ENCODE measurements around the gene ADARB1. TPM values are rescaled to one million over a fixed set of nuclear protein-coding genes. Genes with fewer than 3 reads are reported as not detected.
A peak's percentile ranks its signal among the peaks of the same experiment; 100 is the strongest.

ADARB1 gene
- total and polyA plus RNA-seq, 2 of the 8 experiments (the other 6 are each of a cell fraction or from before 2014, with no cell fraction given), result 4.7 to 14.9 TPM

GRCh38 chr21:45098867-45099266, 24.5 kb downstream of the ADARB1 start:
- H2AFZ ChIP-seq (ENCODE audit: low read length), result no peak overlapping the region
- no peak overlapping the region for H3K14ac ChIP-seq (ENCODE audit: insufficient read length)
- no peak overlapping the region for H3K23ac ChIP-seq (ENCODE audit: insufficient read length)
- H3K27ac ChIP-seq (ENCODE audit: low read depth, low read length), result no peak overlapping the region
- H3K18ac ChIP-seq (ENCODE audit: extremely low read depth, low read length), result no peak overlapping the region
- no peak overlapping the region for H3K4me3 ChIP-seq (ENCODE audit: extremely low read depth in 1 of 4, insufficient read depth in 2 of 4, low read depth in 3 of 4, low read length in 4 of 4)
- H3K9me3 ChIP-seq (ENCODE audit: insufficient read depth in 2 of 2, low read depth in 1 of 2, low read length in 1 of 2), result no peaks in the 10 kb centered on the region
- no peak overlapping the region for H2BK120ac ChIP-seq (replicated peaks; ENCODE audit: low read depth, low read length)
- WGBS, 2 experiments (ENCODE audit: extremely low coverage in 1 of 2, insufficient coverage in 1 of 2, insufficient read length in 1 of 2, insufficient replicate concordance in 2 of 2, low coverage in 1 of 2, low lambda C conversion rate in 2 of 2, missing lambda C conversion rate in 1 of 2), result 63% methylated on average over 4 of the region's 4 CpGs; no CpG with 5 or more reads in 1 of the 2 experiments
- no peak overlapping the region for H2BK20ac ChIP-seq (ENCODE audit: low read length)
- H3K4ac ChIP-seq (replicated peaks; ENCODE audit: insufficient read length, low read depth, low read length), result no peak overlapping the region
- POLR2A ChIA-PET (ENCODE audit: partially characterized antibody), result interaction anchor here (1.5 to 1.6 kb wide), 2 partner anchors 8 to 14 kb away, joined by 3 to 4 read pairs; no protein-coding TSS in a partner anchor
- H2BK5ac ChIP-seq (ENCODE audit: low read depth, low read length), result no peak overlapping the region
- 0 out of 2 replicates have a peak, but pooled peaks cover 4% of the 10 kb centered on the region for H3K79me1 ChIP-seq (ENCODE audit: low read depth, low read length)
- no peaks in the 10 kb centered on the region; the same call in 1 of the 2 replicates for H3K23me2 ChIP-seq (ENCODE audit: low read depth, low read length)
- no peak overlapping the region for H4K91ac ChIP-seq (replicated peaks; ENCODE audit: insufficient read length, low read length)
- no peak overlapping the region for H2AK5ac ChIP-seq (ENCODE audit: low read depth, low read length)
- no peak overlapping the region for H4K5ac ChIP-seq (ENCODE audit: insufficient read length, low read depth, low read length)
- 0 out of 2 replicates have a peak, but pooled peaks have one; percentile 21 for TF ChIP-seq MAX (IDR thresholded peaks at IDR 0.05)
- TF ChIP-seq CTCF (IDR thresholded peaks at IDR 0.05; ENCODE audit: control extremely low read depth in 1 of 3, insufficient read depth in 1 of 3, low read depth in 1 of 3, low read length in 3 of 3), result peak in 2 of 3 experiments; percentile 41 to 72; a peak in 2 of 4 replicates
- TF ChIP-seq RAD21 (IDR thresholded peaks at IDR 0.05 in 1 of 2, conservative IDR thresholded peaks at IDR 0.05 in 1 of 2; ENCODE audit: low read depth in 2 of 2, low read length in 2 of 2), result peak; percentile 28 to 44; a peak in 2 of 4 replicates
- no peak for TF ChIP-seq TEAD4 (IDR thresholded peaks at IDR 0.05; ENCODE audit: low read depth, low read length)
- no peak for TF ChIP-seq BRCA1 (IDR thresholded peaks at IDR 0.05; ENCODE audit: low read depth, low read length)
- no peak for TF ChIP-seq CEBPB (IDR thresholded peaks at IDR 0.05; ENCODE audit: low read depth, low read length)
- DNase-seq (ENCODE audit: low read depth in 1 of 2, low spot score in 2 of 2), result no peak
- H3K4me1 ChIP-seq (replicated peaks in 1 of 4; ENCODE audit: control insufficient read depth in 3 of 4, insufficient read depth in 4 of 4, low read length in 3 of 4), result no peaks in the 10 kb centered on the region; a peak in 1 of 7 replicates
- CTCF ChIA-PET (ENCODE audit: partially characterized antibody), result interaction anchor here (0.8 to 9.5 kb wide), 29 partner anchors 8 to 436 kb away, joined by 3 to 99 read pairs (median 4); no protein-coding TSS in a partner anchor
- H2BK15ac ChIP-seq (ENCODE audit: low read length), result no peak overlapping the region
- H3K79me2 ChIP-seq (ENCODE audit: control insufficient read depth in 1 of 2, insufficient read depth in 2 of 2, low read length in 2 of 2), result no peaks in the 10 kb centered on the region
- no peak overlapping the region for H3K56ac ChIP-seq (replicated peaks; ENCODE audit: insufficient read length, low read depth, low read length)
- no peaks in the 10 kb centered on the region for H3K27me3 ChIP-seq (replicated peaks in 1 of 4; ENCODE audit: control insufficient read depth in 3 of 4, extremely low read depth in 1 of 4, insufficient read depth in 3 of 4, low read length in 3 of 4)
- H4K20me1 ChIP-seq (replicated peaks in 1 of 2; ENCODE audit: control insufficient read depth in 1 of 2, insufficient read depth in 2 of 2, low read length in 2 of 2), result peaks cover 0 to 4% of the 10 kb centered on the region in 2 experiments
- H3K9ac ChIP-seq (replicated peaks in 1 of 4; ENCODE audit: extremely low read depth in 1 of 4, low read depth in 3 of 4, low read length in 3 of 4), result no peak overlapping the region
- H2BK12ac ChIP-seq (ENCODE audit: low read depth, low read length), result no peak overlapping the region
- FAIRE-seq, result no peak
- H4K8ac ChIP-seq (ENCODE audit: extremely low read depth, insufficient read depth, low read length), result no peak overlapping the region
- no peak overlapping the region for H3K4me2 ChIP-seq (ENCODE audit: insufficient read depth in 1 of 2, low read depth in 2 of 2, low read length in 2 of 2)
- H3K36me3 ChIP-seq (ENCODE audit: control insufficient read depth in 2 of 4, insufficient read depth in 4 of 4, low read length in 3 of 4), result no peaks in the 10 kb centered on the region

Data from H1 (cell line).